GM12878 (cell line): Measurements from ENCODE around the gene LMBR1. TPM values are rescaled to one million over a fixed set of nuclear protein-coding genes. Genes with fewer than 3 reads are reported as not detected.

Experiments used
- ATAC-seq: fragments of 200-7000 bp; cut with Tn5 transposase; 3 replicates; pipeline ENCODE4 v1.9.1; 2020; ENCODE audit warnings: mild to moderate bottlenecking, moderate library complexity
- BruUV-seq: library from RNA; stranded (reverse); fragments of 400-500 nt; replicated peaks from 2 replicates; lab custom pipeline; 2021; lab: Mats Ljungman, UMichigan
- CTCF ChIA-PET: fragments of 300-600 bp; sonication (Branson Sonifier 250); formaldehyde crosslinking; extraction: SDS; loops from one replicate; lab custom pipeline; 2021; ENCODE audit warnings: inconsistent platforms; lab: Yijun Ruan, JAX
- POLR2A ChIA-PET: fragments of 350-600 bp; formaldehyde crosslinking; extraction: SDS; loops from one replicate; lab custom pipeline; 2021; ENCODE audit warnings: inconsistent platforms; lab: Charles Lee
- RAD21 ChIA-PET: fragments of 300-600 bp; sonication (Branson Sonifier 250); formaldehyde crosslinking; loops from one replicate; lab custom pipeline; 2023; ENCODE audit warnings: antibody characterized with exemption; ENCODE audit not compliant: unreplicated experiment; lab: Charles Lee
- SMC1A ChIA-PET: fragments of 300-600 bp; sonication (Branson Sonifier 250); formaldehyde crosslinking; loops from one replicate; lab custom pipeline; 2023; ENCODE audit not compliant: unreplicated experiment, uncharacterized antibody; lab: Charles Lee
- DNase-seq: peaks from one replicate; pipeline ENCODE4 v3.0.0-alpha.2; 2011; ENCODE audit warnings: low read depth, low spot score
- FAIRE-seq: peaks from 3 replicates; lab custom pipeline; 2011; peaks lifted over from hg19 to GRCh38; lab: Jason Lieb, UNC
- H2AFZ ChIP-seq: 2 replicates; pipeline ENCODE4 v1.6.0; 2011; ENCODE audit warnings: low read depth, low read length, control low read depth; ENCODE audit not compliant: control insufficient read depth
- H3K27ac ChIP-seq: 2 replicates; pipeline ENCODE4 v1.5.1; 2011; ENCODE audit warnings: control low read depth; ENCODE audit not compliant: control insufficient read depth, insufficient read depth
- H3K27me3 ChIP-seq, 2 experiments: replicated peaks in 1 of 2; 2 replicates each; pipeline versions ENCODE4 v1.6.0 to v1.6.1; 2011; ENCODE audit warnings: low read length in 1 of 2; ENCODE audit not compliant: control insufficient read depth in 2 of 2, insufficient read depth in 2 of 2
- H3K36me3 ChIP-seq, 2 experiments: 2 replicates each; pipeline ENCODE4 v1.5.1; 2011; ENCODE audit warnings: low read length in 1 of 2; ENCODE audit not compliant: control insufficient read depth in 2 of 2, insufficient read depth in 2 of 2
- H3K4me1 ChIP-seq: 2 replicates; pipeline ENCODE4 v1.6.1; 2011; ENCODE audit warnings: mild to moderate bottlenecking, low read length, moderate library complexity, mixed read lengths; ENCODE audit not compliant: control insufficient read depth, insufficient read depth
- H3K4me2 ChIP-seq: 2 replicates; pipeline ENCODE4 v1.6.0; 2011; ENCODE audit warnings: control low read depth; ENCODE audit not compliant: control insufficient read depth, insufficient read depth
- H3K4me3 ChIP-seq: fragments of 200-600 bp; sonication (generic); 2 replicates; pipeline ENCODE4 v1.5.1; 2016
- H3K79me2 ChIP-seq: 2 replicates; pipeline ENCODE4 v1.6.0; 2011; ENCODE audit warnings: low read length; ENCODE audit not compliant: control insufficient read depth, insufficient read depth
- H3K9ac ChIP-seq: 2 replicates; pipeline ENCODE4 v1.8.0; 2011; ENCODE audit warnings: low read length, control low read depth, mixed read lengths; ENCODE audit not compliant: control insufficient read depth, insufficient read depth
- H3K9me3 ChIP-seq: replicated peaks from 3 replicates; pipeline ENCODE4 v1.5.1; 2011; ENCODE audit warnings: mild to moderate bottlenecking, low read length; ENCODE audit not compliant: control insufficient read depth, insufficient read depth
- H4K20me1 ChIP-seq: 2 replicates; pipeline ENCODE4 v1.6.0; 2011; ENCODE audit not compliant: control insufficient read depth, insufficient read depth
- CBX3 ChIP-seq: fragments of 200-600 bp; sonication (generic); IDR thresholded peaks from 2 replicates; pipeline ENCODE4 v1.6.1; 2016; ENCODE audit warnings: low read depth, borderline replicate concordance
- ETV6 ChIP-seq, 2 experiments: fragments of 450-650 bp in 1 of 2; IDR thresholded peaks in 1 of 2; conservative IDR thresholded peaks in 1 of 2; 2 replicates each; pipeline ENCODE4 v1.6.1; 2014; ENCODE audit warnings: antibody characterized with exemption in 1 of 2, borderline replicate concordance in 1 of 2, low read depth in 1 of 2, mild to moderate bottlenecking in 1 of 2, moderate library complexity in 1 of 2
- HCFC1 ChIP-seq: fragments of 150-350 bp; IDR thresholded peaks from 2 replicates; pipeline ENCODE4 v1.6.1; 2014; ENCODE audit warnings: low read length
- PML ChIP-seq: IDR thresholded peaks from 2 replicates; pipeline ENCODE4 v1.6.1; 2012; ENCODE audit warnings: low read length, inconsistent platforms
- RAD21 ChIP-seq: IDR thresholded peaks from 2 replicates; pipeline ENCODE4 v1.6.1; 2011; ENCODE audit warnings: mild to moderate bottlenecking, low read depth, low read length, moderate library complexity; ENCODE audit not compliant: insufficient read depth
- RB1 ChIP-seq: fragments of 450-650 bp; formaldehyde crosslinking; IDR thresholded peaks from 2 replicates; pipeline ENCODE4 v1.6.1; 2017; ENCODE audit warnings: mild to moderate bottlenecking, borderline replicate concordance
- TARDBP ChIP-seq: IDR thresholded peaks from 2 replicates; pipeline ENCODE4 v1.6.1; 2016; ENCODE audit warnings: borderline replicate concordance
- ZBED1 ChIP-seq: IDR thresholded peaks from 2 replicates; pipeline ENCODE4 v1.6.1; 2016; ENCODE audit warnings: borderline replicate concordance
- WGBS: methylation state at CpG from one replicate; pipeline ENCODE4 v1.1.6; 2016; ENCODE audit warnings: low lambda C conversion rate; ENCODE audit not compliant: insufficient replicate concordance, insufficient coverage; ENCODE audit errors: missing lambda C conversion rate; 5-methylcytosine and 5-hydroxymethylcytosine counted together
- in situ Hi-C: fragments of 300-500 bp; cut with MboI; formaldehyde crosslinking; loops from 9 replicates; pipeline ENCODE4 v1.14.3; 2018; ENCODE audit warnings: mixed read lengths
- intact Hi-C: fragments of 100-400 bp; cut with micrococcal nuclease; formaldehyde crosslinking; loops from one replicate; pipeline ENCODE4 v1.14.2; 2022; ENCODE audit not compliant: unreplicated experiment
- polyA plus RNA-seq, 11 experiments: library from polyadenylated mRNA; depleted of rRNA in 4 of 11; unstranded in 6 of 11; stranded (reverse) in 5 of 11; fragments of >200 nt; fragmentation: Nextera tagmentation in 4 of 11; fragmentation: Illumina TruSeq in 1 of 11; extraction: Ambion mirVana in 4 of 11; extraction: Trizol in 1 of 11; gene quantifications; 1 replicate in 1 of 11; 2 replicates in 10 of 11; pipeline versions ENCODE4 v1.2.1 to v1.2.3, GENCODE V29; 2011 to 2016; ENCODE audit warnings: inconsistent platforms in 2 of 11, missing spikeins in 2 of 11, low read depth in 1 of 11
- total RNA-seq, 4 experiments: library from RNA; depleted of rRNA in 3 of 4; stranded (reverse); fragments of >200 nt in 3 of 4; fragmentation: Illumina TruSeq in 1 of 4; extraction: Trizol in 1 of 4; gene quantifications; 2 replicates each; pipeline versions ENCODE4 v1.2.1 to v1.2.3, GENCODE V29; 2013 to 2021
- TF ChIP-seq, protein P1 (sequence below): IDR thresholded peaks from 2 replicates; pipeline ENCODE4 v1.6.1; 2011; ENCODE audit warnings: borderline replicate concordance, low read depth, mild to moderate bottlenecking, moderate library complexity, low read length; ENCODE audit not compliant: insufficient read depth, poor library complexity, severe bottlenecking
- TF ChIP-seq, protein P2 (sequence below): IDR thresholded peaks from 2 replicates; pipeline ENCODE4 v1.6.1; 2012; ENCODE audit warnings: low read depth, low read length, improper control_type of control experiment
- TF ChIP-seq, protein P3 (sequence below): fragments of 450-650 bp; IDR thresholded peaks from 2 replicates; pipeline ENCODE4 v1.6.1; 2014; ENCODE audit warnings: mild to moderate bottlenecking
- TF ChIP-seq, protein P4 (sequence below): fragments of 450-650 bp; formaldehyde crosslinking; IDR thresholded peaks from 2 replicates; pipeline ENCODE4 v1.5.0; 2022; ENCODE audit warnings: mild to moderate bottlenecking, missing genetic modification characterization

LMBR1 gene
- total and polyA plus RNA-seq, 10 of the 15 experiments (the other 5 are each of a cell fraction or from before 2014, with no cell fraction given) = 4.0 to 63.5 (median 28.8) TPM

DNA sequence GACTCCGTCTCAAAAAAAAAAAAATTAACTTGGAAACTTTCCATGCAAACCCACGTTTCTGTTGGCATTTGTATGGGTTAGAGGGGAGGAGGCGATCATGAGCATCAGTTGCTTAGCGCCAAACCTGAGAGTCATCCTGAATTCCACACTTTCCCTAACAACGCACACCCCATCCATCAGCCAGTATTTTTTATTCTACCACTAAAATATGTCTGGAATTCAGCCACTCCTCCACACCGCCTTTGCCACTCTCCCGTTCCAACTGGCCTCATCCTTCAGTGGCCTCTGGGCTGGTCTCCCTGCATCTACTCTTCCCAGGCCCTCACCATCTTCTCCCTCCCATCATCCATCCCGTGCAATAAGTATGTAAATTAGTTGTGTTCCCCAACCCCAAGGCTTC lies 4.7 kb upstream of the LMBR1 start (continued):
- TF ChIP-seq, protein P1, sequence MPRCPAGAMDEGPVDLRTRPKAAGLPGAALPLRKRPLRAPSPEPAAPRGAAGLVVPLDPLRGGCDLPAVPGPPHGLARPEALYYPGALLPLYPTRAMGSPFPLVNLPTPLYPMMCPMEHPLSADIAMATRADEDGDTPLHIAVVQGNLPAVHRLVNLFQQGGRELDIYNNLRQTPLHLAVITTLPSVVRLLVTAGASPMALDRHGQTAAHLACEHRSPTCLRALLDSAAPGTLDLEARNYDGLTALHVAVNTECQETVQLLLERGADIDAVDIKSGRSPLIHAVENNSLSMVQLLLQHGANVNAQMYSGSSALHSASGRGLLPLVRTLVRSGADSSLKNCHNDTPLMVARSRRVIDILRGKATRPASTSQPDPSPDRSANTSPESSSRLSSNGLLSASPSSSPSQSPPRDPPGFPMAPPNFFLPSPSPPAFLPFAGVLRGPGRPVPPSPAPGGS = no peak

DNA sequence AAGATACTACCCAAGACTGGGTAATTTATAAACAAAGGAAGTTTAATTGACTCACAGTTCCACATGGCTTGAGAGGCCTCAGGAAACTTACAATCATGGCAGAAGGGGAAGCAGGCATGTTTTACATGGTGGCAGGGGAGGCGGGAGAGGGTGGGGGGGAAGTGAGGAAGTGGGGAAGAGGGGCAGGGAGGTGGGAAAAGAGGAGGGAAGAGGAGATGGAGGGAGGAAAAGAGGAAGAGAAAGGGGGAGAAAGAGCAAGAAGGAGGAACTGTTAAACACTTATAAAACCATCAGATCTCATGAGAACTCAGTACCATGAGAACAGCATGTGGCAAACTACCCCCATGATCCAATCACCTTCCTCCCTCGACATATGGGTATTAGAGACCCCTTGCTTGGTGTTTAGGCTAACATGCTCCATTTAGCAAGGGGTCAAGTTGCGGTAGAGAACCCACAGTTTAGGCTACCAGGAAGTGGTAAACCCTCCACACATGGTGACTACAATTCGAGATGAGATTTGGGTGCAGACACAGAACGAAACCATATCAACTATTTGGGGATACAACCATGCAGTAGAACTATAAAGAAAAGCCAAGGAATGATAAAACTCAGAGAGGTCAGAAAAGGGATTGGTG lies 3.5 kb upstream of the LMBR1 start:
- Histone ChIP-seq H3K36me3 (no peaks in the 10 kb centered on the region), H3K27me3 (no peaks in the 10 kb centered on the region; a peak in 1 of 4 replicates), H3K79me2 (peaks cover 9% of the 10 kb centered on the region), H3K9me3 (no peaks in the 10 kb centered on the region), H3K4me2 (peak overlapping the region; percentile 47), H2AFZ (peak overlapping the region; percentile 75), H3K9ac (no peak overlapping the region), H3K4me3 (no peak overlapping the region), H4K20me1 (no peaks in the 10 kb centered on the region), H3K27ac (no peak overlapping the region), H3K4me1 (peaks cover 25% of the 10 kb centered on the region)
- no TSS peak for BruUV-seq
- WGBS = 0% methylated on average over 4 of the region's 5 CpGs
- RAD21 ChIA-PET = no interaction called here
- no peak; the same call in 2 of the 3 replicates for ATAC-seq
- peak; percentile 57 for FAIRE-seq
- SMC1A ChIA-PET = no interaction called here
- DNase-seq = no peak
- in situ Hi-C loops = no loop called here
- CTCF ChIA-PET = interaction anchor here (0.8 kb wide), 1 partner anchor 8 kb away, joined by 3 read pairs; no protein-coding TSS in a partner anchor
- intact Hi-C loops = loop anchor here (5.0 to 10.0 kb wide), 2 partner anchors 118 to 241 kb away; partner anchors contain the start of genes MNX1 and UBE3C
- POLR2A ChIA-PET = no interaction called here
- TF ChIP-seq, protein P2, sequence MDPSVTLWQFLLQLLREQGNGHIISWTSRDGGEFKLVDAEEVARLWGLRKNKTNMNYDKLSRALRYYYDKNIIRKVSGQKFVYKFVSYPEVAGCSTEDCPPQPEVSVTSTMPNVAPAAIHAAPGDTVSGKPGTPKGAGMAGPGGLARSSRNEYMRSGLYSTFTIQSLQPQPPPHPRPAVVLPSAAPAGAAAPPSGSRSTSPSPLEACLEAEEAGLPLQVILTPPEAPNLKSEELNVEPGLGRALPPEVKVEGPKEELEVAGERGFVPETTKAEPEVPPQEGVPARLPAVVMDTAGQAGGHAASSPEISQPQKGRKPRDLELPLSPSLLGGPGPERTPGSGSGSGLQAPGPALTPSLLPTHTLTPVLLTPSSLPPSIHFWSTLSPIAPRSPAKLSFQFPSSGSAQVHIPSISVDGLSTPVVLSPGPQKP = no peak
- TF ChIP-seq RB1 (no peak), TARDBP (no peak), RAD21 (no peak), ETV6 (conservative IDR thresholded peaks at IDR 0.05 in 1 of 2, IDR thresholded peaks at IDR 0.05 in 1 of 2; ENCODE audit: borderline replicate concordance in 1 of 2, low read depth in 1 of 2) (no peak), ZBED1 (0 out of 2 replicates have a peak, but pooled peaks have one; percentile 28), CBX3 (no peak), PML (no peak), HCFC1 (no peak)
- TF ChIP-seq, protein P3, sequence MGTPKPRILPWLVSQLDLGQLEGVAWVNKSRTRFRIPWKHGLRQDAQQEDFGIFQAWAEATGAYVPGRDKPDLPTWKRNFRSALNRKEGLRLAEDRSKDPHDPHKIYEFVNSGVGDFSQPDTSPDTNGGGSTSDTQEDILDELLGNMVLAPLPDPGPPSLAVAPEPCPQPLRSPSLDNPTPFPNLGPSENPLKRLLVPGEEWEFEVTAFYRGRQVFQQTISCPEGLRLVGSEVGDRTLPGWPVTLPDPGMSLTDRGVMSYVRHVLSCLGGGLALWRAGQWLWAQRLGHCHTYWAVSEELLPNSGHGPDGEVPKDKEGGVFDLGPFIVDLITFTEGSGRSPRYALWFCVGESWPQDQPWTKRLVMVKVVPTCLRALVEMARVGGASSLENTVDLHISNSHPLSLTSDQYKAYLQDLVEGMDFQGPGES = no peak
- TF ChIP-seq, protein P4, sequence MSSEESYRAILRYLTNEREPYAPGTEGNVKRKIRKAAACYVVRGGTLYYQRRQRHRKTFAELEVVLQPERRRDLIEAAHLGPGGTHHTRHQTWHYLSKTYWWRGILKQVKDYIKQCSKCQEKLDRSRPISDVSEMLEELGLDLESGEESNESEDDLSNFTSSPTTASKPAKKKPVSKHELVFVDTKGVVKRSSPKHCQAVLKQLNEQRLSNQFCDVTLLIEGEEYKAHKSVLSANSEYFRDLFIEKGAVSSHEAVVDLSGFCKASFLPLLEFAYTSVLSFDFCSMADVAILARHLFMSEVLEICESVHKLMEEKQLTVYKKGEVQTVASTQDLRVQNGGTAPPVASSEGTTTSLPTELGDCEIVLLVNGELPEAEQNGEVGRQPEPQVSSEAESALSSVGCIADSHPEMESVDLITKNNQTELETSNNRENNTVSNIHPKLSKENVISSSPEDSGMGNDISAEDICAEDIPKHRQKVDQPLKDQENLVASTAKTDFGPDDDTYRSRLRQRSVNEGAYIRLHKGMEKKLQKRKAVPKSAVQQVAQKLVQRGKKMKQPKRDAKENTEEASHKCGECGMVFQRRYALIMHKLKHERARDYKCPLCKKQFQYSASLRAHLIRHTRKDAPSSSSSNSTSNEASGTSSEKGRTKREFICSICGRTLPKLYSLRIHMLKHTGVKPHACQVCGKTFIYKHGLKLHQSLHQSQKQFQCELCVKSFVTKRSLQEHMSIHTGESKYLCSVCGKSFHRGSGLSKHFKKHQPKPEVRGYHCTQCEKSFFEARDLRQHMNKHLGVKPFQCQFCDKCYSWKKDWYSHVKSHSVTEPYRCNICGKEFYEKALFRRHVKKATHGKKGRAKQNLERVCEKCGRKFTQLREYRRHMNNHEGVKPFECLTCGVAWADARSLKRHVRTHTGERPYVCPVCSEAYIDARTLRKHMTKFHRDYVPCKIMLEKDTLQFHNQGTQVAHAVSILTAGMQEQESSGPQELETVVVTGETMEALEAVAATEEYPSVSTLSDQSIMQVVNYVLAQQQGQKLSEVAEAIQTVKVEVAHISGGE (CRISPR knock-in tag) = no peak
